Neural progenitor cell (in vitro differentiated cells): Measurements from ENCODE around the gene PMFBP1. TPM values are rescaled to one million over a fixed set of nuclear protein-coding genes. Genes with fewer than 3 reads are reported as not detected.

Source experiments
- DNase-seq: peaks from one replicate; pipeline ENCODE4 v3.0.0-alpha.2; 2016; ENCODE audit warnings: low spot score
- H2AFZ ChIP-seq: fragments of 200-600 bp; sonication (generic); replicated peaks from 2 replicates; pipeline ENCODE4 v1.6.1; 2016; ENCODE audit warnings: antibody characterized with exemption
- H3F3A ChIP-seq: fragments of 200-600 bp; sonication (generic); 2 replicates; pipeline ENCODE4 v1.6.1; 2016; ENCODE audit warnings: antibody characterized with exemption, low read depth
- H3K27ac ChIP-seq: fragments of 200-600 bp; sonication (generic); 2 replicates; pipeline ENCODE4 v1.5.1; 2016; ENCODE audit warnings: mild to moderate bottlenecking
- H3K27me3 ChIP-seq: fragments of 200-600 bp; sonication (generic); 2 replicates; pipeline ENCODE4 v1.6.1; 2016; ENCODE audit warnings: mild to moderate bottlenecking, moderate library complexity
- H3K36me3 ChIP-seq: fragments of 200-600 bp; sonication (generic); 2 replicates; pipeline ENCODE4 v1.5.1; 2016
- H3K4me1 ChIP-seq: fragments of 200-600 bp; sonication (generic); 2 replicates; pipeline ENCODE4 v1.6.1; 2016; ENCODE audit warnings: mixed run types
- H3K4me2 ChIP-seq: fragments of 200-600 bp; sonication (generic); 2 replicates; pipeline ENCODE4 v1.6.1; 2016
- H3K4me3 ChIP-seq: fragments of 200-600 bp; sonication (generic); 2 replicates; pipeline ENCODE4 v1.5.1; 2016
- H3K79me2 ChIP-seq: fragments of 200-600 bp; sonication (generic); 2 replicates; pipeline ENCODE4 v1.6.1; 2016; ENCODE audit warnings: low read depth
- H3K9ac ChIP-seq: fragments of 200-600 bp; sonication (generic); 2 replicates; pipeline ENCODE4 v1.6.1; 2016
- H3K9me3 ChIP-seq: fragments of 200-600 bp; sonication (generic); 2 replicates; pipeline ENCODE4 v1.5.1; 2016; ENCODE audit warnings: low read depth
- H4K20me1 ChIP-seq: fragments of 200-600 bp; sonication (generic); 2 replicates; pipeline ENCODE4 v1.6.1; 2016; ENCODE audit warnings: low read depth
- H3K27ac Mint-ChIP-seq: 3 replicates; pipeline ENCODE4 v1.8.0; 2021; ENCODE audit warnings: mixed read lengths
- H3K27me3 Mint-ChIP-seq: 2 replicates; pipeline ENCODE4 v1.8.0; 2022; ENCODE audit warnings: low read depth, mild to moderate bottlenecking, inconsistent platforms, moderate library complexity, mixed read lengths; ENCODE audit not compliant: insufficient read depth
- H3K36me3 Mint-ChIP-seq: 3 replicates; pipeline ENCODE4 v1.8.0; 2021; ENCODE audit warnings: mixed read lengths
- H3K4me1 Mint-ChIP-seq: 3 replicates; pipeline ENCODE4 v1.8.0; 2021; ENCODE audit warnings: mixed read lengths
- H3K4me3 Mint-ChIP-seq: 3 replicates; pipeline ENCODE4 v1.8.0; 2021; ENCODE audit warnings: mild to moderate bottlenecking, moderate library complexity, mixed read lengths
- H3K9me3 Mint-ChIP-seq: 3 replicates; pipeline ENCODE4 v1.8.0; 2020; ENCODE audit warnings: mixed read lengths
- EZH2 ChIP-seq: fragments of 200-600 bp; sonication (generic); IDR thresholded peaks from 2 replicates; pipeline ENCODE4 v1.6.1; 2017; ENCODE audit warnings: antibody characterized with exemption, mild to moderate bottlenecking, moderate library complexity
- EZH2phosphoT487 ChIP-seq: fragments of 200-600 bp; sonication (generic); IDR thresholded peaks from 2 replicates; pipeline ENCODE4 v1.6.1; 2017; ENCODE audit warnings: antibody characterized with exemption
- total RNA-seq: library from RNA; depleted of rRNA; stranded (reverse); fragments of >200 nt; gene quantifications from 2 replicates; pipeline ENCODE4 v1.2.3, GENCODE V29; 2015; ENCODE audit warnings: low replicate concordance
- TF ChIP-seq, protein P1 (sequence below): fragments of 200-600 bp; sonication (generic); IDR thresholded peaks from 2 replicates; pipeline ENCODE4 v1.5.1; 2017; ENCODE audit warnings: antibody characterized with exemption, mild to moderate bottlenecking

PMFBP1 gene
- total RNA-seq, 1 donor from 2014 or later, result 12.8 TPM

DNA sequence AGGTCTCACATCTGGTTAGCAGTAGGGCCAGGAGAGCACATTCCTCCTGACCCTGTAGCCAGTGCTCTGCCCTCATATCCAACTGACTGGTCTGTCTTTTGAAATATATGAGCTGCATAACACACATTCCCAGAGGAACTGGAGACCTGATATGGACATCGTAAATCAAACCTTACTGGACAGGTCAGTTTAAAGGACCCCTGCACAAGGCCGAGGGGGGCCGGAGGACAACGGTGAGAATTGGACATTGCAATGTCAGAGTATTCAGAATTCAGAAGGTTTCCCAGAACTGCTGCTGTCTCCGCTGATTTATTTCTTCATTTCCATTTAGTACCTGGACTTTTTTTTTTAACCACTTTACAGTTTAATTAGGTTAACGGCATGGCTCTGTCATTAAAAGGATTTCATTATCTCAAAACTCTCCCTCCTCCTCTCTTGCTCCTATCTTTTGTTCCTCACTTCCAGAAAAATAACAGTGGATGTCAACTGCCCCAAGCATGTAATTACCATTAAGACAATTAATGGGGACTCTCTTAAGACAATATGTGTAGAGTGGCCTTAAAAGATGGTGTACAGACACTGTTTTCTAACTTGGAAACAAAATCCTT is 4.9 kb downstream of the PMFBP1 start:
- H3K27ac Mint-ChIP-seq, result no peak overlapping the region
- no peak overlapping the region for H3K4me3 ChIP-seq
- no peaks in the 10 kb centered on the region for H3F3A ChIP-seq
- H3K9me3 ChIP-seq, result no peaks in the 10 kb centered on the region
- H3K27me3 Mint-ChIP-seq, result no peaks in the 10 kb centered on the region
- H3K4me2 ChIP-seq, result no peak overlapping the region
- no peaks in the 10 kb centered on the region for H3K79me2 ChIP-seq
- H3K27ac ChIP-seq, result no peak overlapping the region
- H3K36me3 Mint-ChIP-seq, result no peaks in the 10 kb centered on the region
- H2AFZ ChIP-seq, result no peak overlapping the region
- H3K4me1 Mint-ChIP-seq, result peaks cover 12% of the 10 kb centered on the region
- H3K36me3 ChIP-seq, result no peaks in the 10 kb centered on the region
- no peak overlapping the region for H3K9ac ChIP-seq
- peaks cover 10% of the 10 kb centered on the region for H3K4me1 ChIP-seq
- no peaks in the 10 kb centered on the region for H3K27me3 ChIP-seq
- peaks cover 3% of the 10 kb centered on the region for H3K9me3 Mint-ChIP-seq
- no peak for TF ChIP-seq EZH2
- TF ChIP-seq EZH2phosphoT487, result no peak
- TF ChIP-seq, protein P1, sequence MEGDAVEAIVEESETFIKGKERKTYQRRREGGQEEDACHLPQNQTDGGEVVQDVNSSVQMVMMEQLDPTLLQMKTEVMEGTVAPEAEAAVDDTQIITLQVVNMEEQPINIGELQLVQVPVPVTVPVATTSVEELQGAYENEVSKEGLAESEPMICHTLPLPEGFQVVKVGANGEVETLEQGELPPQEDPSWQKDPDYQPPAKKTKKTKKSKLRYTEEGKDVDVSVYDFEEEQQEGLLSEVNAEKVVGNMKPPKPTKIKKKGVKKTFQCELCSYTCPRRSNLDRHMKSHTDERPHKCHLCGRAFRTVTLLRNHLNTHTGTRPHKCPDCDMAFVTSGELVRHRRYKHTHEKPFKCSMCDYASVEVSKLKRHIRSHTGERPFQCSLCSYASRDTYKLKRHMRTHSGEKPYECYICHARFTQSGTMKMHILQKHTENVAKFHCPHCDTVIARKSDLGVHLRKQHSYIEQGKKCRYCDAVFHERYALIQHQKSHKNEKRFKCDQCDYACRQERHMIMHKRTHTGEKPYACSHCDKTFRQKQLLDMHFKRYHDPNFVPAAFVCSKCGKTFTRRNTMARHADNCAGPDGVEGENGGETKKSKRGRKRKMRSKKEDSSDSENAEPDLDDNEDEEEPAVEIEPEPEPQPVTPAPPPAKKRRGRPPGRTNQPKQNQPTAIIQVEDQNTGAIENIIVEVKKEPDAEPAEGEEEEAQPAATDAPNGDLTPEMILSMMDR, result no peak
- no peaks in the 10 kb centered on the region for H4K20me1 ChIP-seq
- no peak overlapping the region for H3K4me3 Mint-ChIP-seq
- DNase-seq, result no peak

DNA sequence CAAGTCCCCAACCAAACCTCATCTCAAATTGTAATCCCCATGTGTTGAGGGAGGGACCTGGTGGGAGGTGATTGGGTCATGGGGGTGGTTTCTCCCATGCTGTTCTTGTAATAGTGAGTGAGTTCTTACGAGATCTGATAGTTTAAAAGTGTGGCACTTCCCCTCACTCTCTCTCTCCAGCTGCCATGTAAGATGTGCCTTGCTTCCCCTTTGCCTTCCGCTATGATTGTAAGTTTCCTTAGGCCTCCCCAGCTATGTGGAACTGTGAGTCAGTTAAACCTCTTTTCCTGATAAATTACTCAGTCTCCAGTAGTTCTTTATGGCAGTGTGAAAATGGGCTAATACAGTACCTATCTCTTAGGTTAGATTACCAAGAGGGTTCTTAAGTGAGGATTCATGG is 5.8 kb downstream of the PMFBP1 start:
- H3F3A ChIP-seq, result no peaks in the 10 kb centered on the region
- Mint-ChIP-seq H3K9me3 (peaks cover 3% of the 10 kb centered on the region), H3K36me3 (no peaks in the 10 kb centered on the region), H3K27me3 (no peaks in the 10 kb centered on the region), H3K4me1 (peaks cover 7% of the 10 kb centered on the region), H3K4me3 (no peak overlapping the region), H3K27ac (no peak overlapping the region)
- H3K4me1 ChIP-seq, result peaks cover 12% of the 10 kb centered on the region
- no peaks in the 10 kb centered on the region for H3K79me2 ChIP-seq
- no peak overlapping the region for H3K4me3 ChIP-seq
- DNase-seq, result no peak
- no peaks in the 10 kb centered on the region for H3K9me3 ChIP-seq
- H2AFZ ChIP-seq, result no peak overlapping the region
- H3K27ac ChIP-seq, result no peak overlapping the region
- H3K27me3 ChIP-seq, result no peaks in the 10 kb centered on the region
- no peaks in the 10 kb centered on the region for H4K20me1 ChIP-seq
- TF ChIP-seq EZH2, result no peak
- TF ChIP-seq, protein P1, result no peak
- H3K9ac ChIP-seq, result no peak overlapping the region
- no peaks in the 10 kb centered on the region for H3K36me3 ChIP-seq
- H3K4me2 ChIP-seq, result no peak overlapping the region

DNA sequence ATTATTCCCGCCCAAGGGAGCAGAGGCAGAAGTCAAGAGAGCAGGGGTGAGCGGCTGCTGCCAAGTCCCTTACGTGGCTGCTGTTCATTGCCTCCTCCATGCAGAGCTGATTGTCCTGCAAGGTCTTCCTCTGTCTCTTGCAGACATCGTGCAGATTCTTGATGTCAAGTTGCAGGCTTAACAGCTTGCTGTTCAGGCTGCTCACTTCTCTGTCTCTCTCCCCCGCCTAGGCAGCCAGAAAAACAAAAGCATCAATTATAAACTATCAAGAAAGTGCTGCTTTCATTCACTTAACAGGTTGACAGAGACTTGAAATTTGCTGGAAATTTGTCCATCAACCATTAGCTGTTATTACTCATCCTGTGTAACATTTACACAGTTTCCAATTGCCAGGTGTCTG is 7.3 kb downstream of the PMFBP1 start:
- H4K20me1 ChIP-seq, result no peaks in the 10 kb centered on the region
- H3K4me1 ChIP-seq, result peaks cover 12% of the 10 kb centered on the region
- DNase-seq, result no peak
- Mint-ChIP-seq H3K36me3 (no peaks in the 10 kb centered on the region), H3K27ac (no peak overlapping the region), H3K27me3 (no peaks in the 10 kb centered on the region), H3K4me3 (no peak overlapping the region), H3K9me3 (peaks cover 3% of the 10 kb centered on the region), H3K4me1 (peaks cover 7% of the 10 kb centered on the region)
- no peaks in the 10 kb centered on the region for H3K9me3 ChIP-seq
- no peak overlapping the region for H3K27ac ChIP-seq
- no peak overlapping the region for H3K9ac ChIP-seq
- TF ChIP-seq EZH2 (no peak), EZH2phosphoT487 (no peak)
- TF ChIP-seq, protein P1, result no peak
- H3K27me3 ChIP-seq, result no peaks in the 10 kb centered on the region
- H3K4me2 ChIP-seq, result no peak overlapping the region
- H3K36me3 ChIP-seq, result no peaks in the 10 kb centered on the region
- H3K79me2 ChIP-seq, result no peaks in the 10 kb centered on the region
- no peak overlapping the region for H2AFZ ChIP-seq
- H3K4me3 ChIP-seq, result no peak overlapping the region
- no peaks in the 10 kb centered on the region for H3F3A ChIP-seq
